Neural progenitor cell (in vitro differentiated cells): Measurements from ENCODE around the gene ARHGAP26.

ENCODE experiments used
- CTCF ChIP-seq: fragments of 200-600 bp; sonication (generic); IDR thresholded peaks from 2 replicates; pipeline ENCODE4 v1.5.1; 2017; ENCODE audit warnings: antibody characterized with exemption, mild to moderate bottlenecking
- EZH2phosphoT487 ChIP-seq: fragments of 200-600 bp; sonication (generic); IDR thresholded peaks from 2 replicates; pipeline ENCODE4 v1.6.1; 2017; ENCODE audit warnings: antibody characterized with exemption

GRCh38 chr5:142769793-142770649, at the start of gene ARHGAP26:
- TF ChIP-seq CTCF (peak; percentile 14), EZH2phosphoT487 (no peak)
